Measurements from ENCODE around the gene ZNF124.
"Not testable (repeated sequence)": the region's sequence is repeated elsewhere in the genome, so short reads cannot be mapped to it uniquely, and the experiment has no call there.

ZNF124 gene

GRCh38 chr1:247171443-247171842, 377 bp downstream of the ZNF124 start:
- not testable (repeated sequence) for DNase-seq

- no peak for DNase-seq
Observed at GRCh38 chr1:247165674-247166073, 6.1 kb downstream of the ZNF124 start.

GRCh38 chr1:247164694-247165093, 7.1 kb downstream of the ZNF124 start:
- DNase-seq: no peak

GRCh38 chr1:247156787-247157232, 15.0 kb downstream of the ZNF124 start:
- DNase-seq: no peak

GRCh38 chr1:247147781-247148180, 24.0 kb downstream of the ZNF124 start:
- no peak for DNase-seq

- DNase-seq: not testable (repeated sequence)
Observed at GRCh38 chr1:247147120-247147519, 24.7 kb downstream of the ZNF124 start.

GRCh38 chr1:247146671-247147070, 25.1 kb downstream of the ZNF124 start:
- no peak for DNase-seq

- DNase-seq: no peak
Observed at GRCh38 chr1:247145279-247145678, 26.5 kb downstream of the ZNF124 start.

- not testable (repeated sequence) for DNase-seq
Observed at GRCh38 chr1:247139557-247139956, 32.3 kb downstream of the ZNF124 start.

- DNase-seq: no peak
Observed at GRCh38 chr1:247131236-247131635, 40.6 kb downstream of the ZNF124 start.

GRCh38 chr1:247127519-247128282, 44.1 kb downstream of the ZNF124 start:
- not testable (repeated sequence) for DNase-seq

GRCh38 chr1:247126601-247127000, 45.2 kb downstream of the ZNF124 start:
- DNase-seq: not testable (repeated sequence)

- not testable (repeated sequence) for DNase-seq
Observed at GRCh38 chr1:247126166-247126565, 45.7 kb downstream of the ZNF124 start.

GRCh38 chr1:247121382-247121781, 50.4 kb downstream of the ZNF124 start:
- no peak for DNase-seq

- not testable (repeated sequence) for DNase-seq
Observed at GRCh38 chr1:247120408-247120668, 51.5 kb downstream of the ZNF124 start.

GRCh38 chr1:247119600-247120407, 52.0 kb downstream of the ZNF124 start:
- DNase-seq: no peak

- DNase-seq: peak; percentile 27
Observed at GRCh38 chr1:247118946-247119446, 52.8 kb downstream of the ZNF124 start.

GRCh38 chr1:247115545-247115944, 56.3 kb downstream of the ZNF124 start:
- DNase-seq: no peak

- no peak for DNase-seq
Observed at GRCh38 chr1:247115141-247115510, 56.7 kb downstream of the ZNF124 start.

- no peak for DNase-seq
Observed at GRCh38 chr1:247114351-247115140, 57.3 kb downstream of the ZNF124 start.

- DNase-seq: no peak
Observed at GRCh38 chr1:247113733-247114271, 58.0 kb downstream of the ZNF124 start.

- DNase-seq: no peak
Observed at GRCh38 chr1:247113094-247113497, 58.7 kb downstream of the ZNF124 start.

- DNase-seq: peak; percentile 28
Observed at GRCh38 chr1:247112479-247112781, 59.4 kb downstream of the ZNF124 start.

All from NCI-H2171 treated with DMSO at 0.1 percent for 48 hours (cell line).